ENCODE data around the gene ACER2.
"Not testable (repeated sequence)": the region's sequence is repeated elsewhere in the genome, so short reads cannot be mapped to it uniquely, and the experiment has no call there.

Gene ACER2

GRCh38 chr9:19431361-19432171 lies 22.8 kb downstream of the ACER2 start:
- CTCF ChIA-PET: no interaction called here
- POLR2A ChIA-PET: no interaction called here
- TF ChIP-seq LEF1 (IDR thresholded peaks at IDR 0.05; ENCODE audit: borderline replicate concordance) (no peak), ZNF384 (IDR thresholded peaks at IDR 0.05) (no peak), FOXK2 (IDR thresholded peaks at IDR 0.05) (no peak), NFRKB (IDR thresholded peaks at IDR 0.05) (no peak)
- no peak for DNase-seq (ENCODE audit: extremely low spot score)

GRCh38 chr9:19432473-19432872 lies 23.7 kb downstream of the ACER2 start:
- CTCF ChIA-PET: no interaction called here
- POLR2A ChIA-PET: no interaction called here
- DNase-seq (ENCODE audit: extremely low spot score): no peak
- TF ChIP-seq ELF4 (IDR thresholded peaks at IDR 0.05) (no peak), SUZ12 (IDR thresholded peaks at IDR 0.05) (no peak), NFRKB (IDR thresholded peaks at IDR 0.05) (no peak), SP1 (IDR thresholded peaks at IDR 0.05) (no peak), LEF1 (IDR thresholded peaks at IDR 0.05; ENCODE audit: borderline replicate concordance) (no peak), TARDBP (IDR thresholded peaks at IDR 0.05) (no peak), FOXK2 (IDR thresholded peaks at IDR 0.05) (no peak), L3MBTL2 (conservative IDR thresholded peaks at IDR 0.05) (no peak), CTBP1 (IDR thresholded peaks at IDR 0.05; ENCODE audit: borderline replicate concordance) (no peak)

GRCh38 chr9:19433729-19434128 lies 24.9 kb downstream of the ACER2 start:
- POLR2A ChIA-PET; DNase-seq (ENCODE audit: extremely low spot score); CTCF ChIA-PET: not testable (repeated sequence)

- ChIA-PET CTCF (no interaction called here), POLR2A (no interaction called here)
- DNase-seq (ENCODE audit: extremely low spot score): no peak
- no peak for TF ChIP-seq BHLHE40 (IDR thresholded peaks at IDR 0.05; ENCODE audit: borderline replicate concordance)
- TF ChIP-seq SUZ12 (IDR thresholded peaks at IDR 0.05): no peak
- TF ChIP-seq FOXA1 (IDR thresholded peaks at IDR 0.05): no peak
- TF ChIP-seq L3MBTL2 (conservative IDR thresholded peaks at IDR 0.05): no peak
- no peak for TF ChIP-seq TARDBP (IDR thresholded peaks at IDR 0.05)
- no peak for TF ChIP-seq LEF1 (IDR thresholded peaks at IDR 0.05; ENCODE audit: borderline replicate concordance)
- no peak for TF ChIP-seq FOXM1 (IDR thresholded peaks at IDR 0.05; ENCODE audit: borderline replicate concordance)
- no peak for TF ChIP-seq PKNOX1 (IDR thresholded peaks at IDR 0.05)
- TF ChIP-seq SP1 (IDR thresholded peaks at IDR 0.05): no peak
- no peak for TF ChIP-seq ELF4 (IDR thresholded peaks at IDR 0.05)
- TF ChIP-seq ZNF384 (IDR thresholded peaks at IDR 0.05): no peak
- no peak for TF ChIP-seq NFRKB (IDR thresholded peaks at IDR 0.05)
These were observed 31.6 kb downstream of the ACER2 start for GRCh38 chr9:19440376-19440775.

- DNase-seq (ENCODE audit: extremely low spot score): no peak
- CTCF ChIA-PET: no interaction called here
- POLR2A ChIA-PET: no interaction called here
- no peak for TF ChIP-seq HDGF (IDR thresholded peaks at IDR 0.05; ENCODE audit: borderline replicate concordance)
- no peak for TF ChIP-seq ELF4 (IDR thresholded peaks at IDR 0.05)
- TF ChIP-seq SP1 (IDR thresholded peaks at IDR 0.05): no peak
- TF ChIP-seq ZNF384 (IDR thresholded peaks at IDR 0.05): no peak
- no peak for TF ChIP-seq FOXK2 (IDR thresholded peaks at IDR 0.05)
- TF ChIP-seq ARNT (IDR thresholded peaks at IDR 0.05): no peak
- no peak for TF ChIP-seq L3MBTL2 (conservative IDR thresholded peaks at IDR 0.05)
- TF ChIP-seq FOXA1 (IDR thresholded peaks at IDR 0.05): no peak
- TF ChIP-seq SUZ12 (IDR thresholded peaks at IDR 0.05): no peak
- no peak for TF ChIP-seq LEF1 (IDR thresholded peaks at IDR 0.05; ENCODE audit: borderline replicate concordance)
- no peak for TF ChIP-seq PKNOX1 (IDR thresholded peaks at IDR 0.05)
- no peak for TF ChIP-seq CTBP1 (IDR thresholded peaks at IDR 0.05; ENCODE audit: borderline replicate concordance)
- TF ChIP-seq TARDBP (IDR thresholded peaks at IDR 0.05): no peak
- no peak for TF ChIP-seq NFRKB (IDR thresholded peaks at IDR 0.05)
- no peak for TF ChIP-seq FOXM1 (IDR thresholded peaks at IDR 0.05; ENCODE audit: borderline replicate concordance)
- TF ChIP-seq BHLHE40 (IDR thresholded peaks at IDR 0.05; ENCODE audit: borderline replicate concordance): no peak
These were observed 32.2 kb downstream of the ACER2 start for GRCh38 chr9:19440823-19441580.

- TF ChIP-seq HDGF (IDR thresholded peaks at IDR 0.05; ENCODE audit: borderline replicate concordance) (no peak), FOXK2 (IDR thresholded peaks at IDR 0.05) (no peak), FOXM1 (IDR thresholded peaks at IDR 0.05; ENCODE audit: borderline replicate concordance) (no peak), ARNT (IDR thresholded peaks at IDR 0.05) (no peak), ELF4 (IDR thresholded peaks at IDR 0.05) (no peak), CTBP1 (IDR thresholded peaks at IDR 0.05; ENCODE audit: borderline replicate concordance) (no peak), FOXA1 (IDR thresholded peaks at IDR 0.05) (no peak), TARDBP (IDR thresholded peaks at IDR 0.05) (no peak), NFRKB (IDR thresholded peaks at IDR 0.05) (no peak), SP1 (IDR thresholded peaks at IDR 0.05) (no peak), LEF1 (IDR thresholded peaks at IDR 0.05; ENCODE audit: borderline replicate concordance) (no peak), BHLHE40 (IDR thresholded peaks at IDR 0.05; ENCODE audit: borderline replicate concordance) (no peak), PKNOX1 (IDR thresholded peaks at IDR 0.05) (no peak), L3MBTL2 (conservative IDR thresholded peaks at IDR 0.05) (no peak)
- no peak for DNase-seq (ENCODE audit: extremely low spot score)
- ChIA-PET CTCF (no interaction called here), POLR2A (no interaction called here)
These were observed 32.9 kb downstream of the ACER2 start for GRCh38 chr9:19441730-19442129.

Data from HEK293T (cell line).